ENCODE results near the gene KCNJ4. TPM values are rescaled to one million over a fixed set of nuclear protein-coding genes. Genes with fewer than 3 reads are reported as not detected.

Gene KCNJ4
- total and polyA plus RNA-seq, 10 of the 15 experiments (the other 5 are each of a cell fraction or from before 2014, with no cell fraction given): not detected

GRCh38 chr22:38404419-38404818, 50.6 kb downstream of the KCNJ4 start (continued):
- no peak for TF ChIP-seq MYC (IDR thresholded peaks at IDR 0.05; ENCODE audit: insufficient read depth, insufficient read length, insufficient replicate concordance, low read length, severe bottlenecking)
- no peak for TF ChIP-seq ZNF622 (IDR thresholded peaks at IDR 0.05)
- TF ChIP-seq SIN3A (IDR thresholded peaks at IDR 0.05; ENCODE audit: low read depth, low read length): no peak
- TF ChIP-seq TCF12 (IDR thresholded peaks at IDR 0.05; ENCODE audit: low read depth, low read length): no peak
- TF ChIP-seq BCLAF1 (IDR thresholded peaks at IDR 0.05): no peak
- no peak for TF ChIP-seq TCF3 (IDR thresholded peaks at IDR 0.05; ENCODE audit: borderline replicate concordance, insufficient read depth, low read depth, low read length)

GRCh38 chr22:38403812-38404211, 51.2 kb downstream of the KCNJ4 start:
- no peak overlapping the region for H3K27ac ChIP-seq (ENCODE audit: control insufficient read depth, insufficient read depth)
- no peak for DNase-seq (ENCODE audit: low read depth, low spot score)
- H4K20me1 ChIP-seq (ENCODE audit: control insufficient read depth, insufficient read depth): no peaks in the 10 kb centered on the region
- no peaks in the 10 kb centered on the region for H3K4me1 ChIP-seq (ENCODE audit: control insufficient read depth, insufficient read depth, low read length)
- no peak for ATAC-seq
- in situ Hi-C loops (cut with MboI) (no loop called here), intact Hi-C loops (cut with micrococcal nuclease; ENCODE audit: unreplicated experiment) (no loop called here)
- POLR2A ChIA-PET: no interaction called here
- no peak overlapping the region for H3K4me3 ChIP-seq
- H3K4me2 ChIP-seq (ENCODE audit: control insufficient read depth, insufficient read depth): no peak overlapping the region
- SMC1A ChIA-PET (ENCODE audit: uncharacterized antibody, unreplicated experiment): no interaction called here
- 41% methylated on average over 8 of the region's 8 CpGs for WGBS (ENCODE audit: insufficient coverage, insufficient replicate concordance, low lambda C conversion rate, missing lambda C conversion rate)
- H3K9ac ChIP-seq (ENCODE audit: control insufficient read depth, insufficient read depth, low read length): no peak overlapping the region
- no peak overlapping the region for H2AFZ ChIP-seq (ENCODE audit: control insufficient read depth, low read depth, low read length)
- TF ChIP-seq MTA2 (IDR thresholded peaks at IDR 0.05; ENCODE audit: low read depth): no peak
- no peak for TF ChIP-seq KDM1A (IDR thresholded peaks at IDR 0.05; ENCODE audit: borderline replicate concordance)
- no peak for TF ChIP-seq IRF3 (IDR thresholded peaks at IDR 0.05)
- TF ChIP-seq POLR2AphosphoS2 (IDR thresholded peaks at IDR 0.05; ENCODE audit: low read depth, low read length): no peak
- no peak for TF ChIP-seq ELK1 (IDR thresholded peaks at IDR 0.05; ENCODE audit: low read depth, low read length)
- no peak for TF ChIP-seq CREB1 (IDR thresholded peaks at IDR 0.05; ENCODE audit: low read depth)
- TF ChIP-seq PAX5 (IDR thresholded peaks at IDR 0.05; ENCODE audit: borderline replicate concordance, low read depth, low read length): no peak
- TF ChIP-seq JUNB (IDR thresholded peaks at IDR 0.05): no peak
- no peak for TF ChIP-seq RELA (IDR thresholded peaks at IDR 0.05; ENCODE audit: borderline replicate concordance, partially characterized antibody)
- TF ChIP-seq CHD1 (IDR thresholded peaks at IDR 0.05; ENCODE audit: low read depth, low read length): no peak
- TF ChIP-seq RFX5 (IDR thresholded peaks at IDR 0.05; ENCODE audit: low read depth, low read length): no peak
- no peak for FAIRE-seq
- H3K79me2 ChIP-seq (ENCODE audit: control insufficient read depth, insufficient read depth, low read length): no peaks in the 10 kb centered on the region
- H3K9me3 ChIP-seq (replicated peaks; ENCODE audit: control insufficient read depth, insufficient read depth, low read length): no peaks in the 10 kb centered on the region
- no TSS peak for BruUV-seq (replicated peaks)
- RAD21 ChIA-PET (ENCODE audit: unreplicated experiment): interaction anchor here (1.8 kb wide), 1 partner anchor 352 kb away, joined by 4 read pairs; no protein-coding TSS in a partner anchor
- no peaks in the 10 kb centered on the region; a peak in 2 of 4 replicates for H3K27me3 ChIP-seq (replicated peaks in 1 of 2; ENCODE audit: control insufficient read depth in 2 of 2, insufficient read depth in 2 of 2, low read length in 1 of 2)
- H3K36me3 ChIP-seq (ENCODE audit: control insufficient read depth in 2 of 2, insufficient read depth in 2 of 2, low read length in 1 of 2): no peaks in the 10 kb centered on the region
- CTCF ChIA-PET: interaction anchor here (1.0 kb wide), 1 partner anchor 74 kb away, joined by 3 read pairs; no protein-coding TSS in a partner anchor
